T-helper 17 cell (primary cell): ENCODE measurements around the gene DGCR6. TPM values are rescaled to one million over a fixed set of nuclear protein-coding genes. Genes with fewer than 3 reads are reported as not detected.
"Not testable (repeated sequence)": the region's sequence is repeated elsewhere in the genome, so short reads cannot be mapped to it uniquely, and the experiment has no call there.

ENCODE experiments used
- ATAC-seq: fragments of 150-1000 bp; cut with Tn5 transposase; 2 replicates; pipeline ENCODE4 v1.10.0; 2021; ENCODE audit warnings: mild to moderate bottlenecking, moderate library complexity
- DNase-seq, 3 donors: peaks; one replicate each; pipeline versions ENCODE4 v3.0.0 to v3.0.0-alpha.2; 2020 to 2021
- H3K9me3 ChIP-seq: one replicate; pipeline ENCODE4 v1.7.0; 2013; ENCODE audit warnings: low read length, mild to moderate bottlenecking; ENCODE audit not compliant: control insufficient read depth, poor library complexity, severe bottlenecking
- H3K27ac Mint-ChIP-seq: one replicate; pipeline ENCODE4 v1.8.0; 2022; ENCODE audit warnings: mild to moderate bottlenecking, moderate library complexity, mixed read lengths
- H3K27me3 Mint-ChIP-seq: one replicate; pipeline ENCODE4 v1.8.0; 2022; ENCODE audit warnings: mixed read lengths
- H3K36me3 Mint-ChIP-seq: one replicate; pipeline ENCODE4 v1.8.0; 2022; ENCODE audit warnings: low read depth, mixed read lengths
- H3K4me1 Mint-ChIP-seq: one replicate; pipeline ENCODE4 v1.8.0; 2022; ENCODE audit warnings: mild to moderate bottlenecking, mixed read lengths
- H3K4me3 Mint-ChIP-seq: one replicate; pipeline ENCODE4 v1.8.0; 2022; ENCODE audit warnings: mild to moderate bottlenecking, moderate library complexity, mixed read lengths
- total RNA-seq, 4 donors: library from RNA in 2 of 4; stranded (reverse) in 2 of 4; gene quantifications; one replicate each; pipeline ENCODE4 v1.2.3 and lab custom pipeline; 2022 to 2026

Gene DGCR6
- total RNA-seq, 2 donors from 2014 or later = 6.2 to 11.3 TPM

- H3K27me3 Mint-ChIP-seq = not testable (repeated sequence)
These were observed 8.4 kb downstream of the DGCR6 start for GRCh38 chr22:18914558-18914957.

GRCh38 chr22:18915550-18915949 is 9.4 kb downstream of the DGCR6 start:
- H3K4me3 Mint-ChIP-seq, ATAC-seq, DNase-seq, H3K27ac Mint-ChIP-seq, H3K9me3 ChIP-seq, H3K4me1 Mint-ChIP-seq, H3K27me3 Mint-ChIP-seq, H3K36me3 Mint-ChIP-seq: not testable (repeated sequence)

More at GRCh38 chr22:18914558-18914957, 8.4 kb downstream of the DGCR6 start:
- not testable (repeated sequence) for H3K4me3 Mint-ChIP-seq, H3K9me3 ChIP-seq, H3K27ac Mint-ChIP-seq, ATAC-seq, H3K36me3 Mint-ChIP-seq, H3K4me1 Mint-ChIP-seq, DNase-seq

GRCh38 chr22:18917818-18918217 is 11.7 kb downstream of the DGCR6 start:
- H3K27me3 Mint-ChIP-seq, H3K36me3 Mint-ChIP-seq, H3K27ac Mint-ChIP-seq, H3K9me3 ChIP-seq, DNase-seq, H3K4me1 Mint-ChIP-seq, ATAC-seq, H3K4me3 Mint-ChIP-seq: not testable (repeated sequence)

- not testable (repeated sequence) for H3K4me3 Mint-ChIP-seq, H3K36me3 Mint-ChIP-seq
These were observed 14.3 kb downstream of the DGCR6 start for GRCh38 chr22:18920257-18920902.

GRCh38 chr22:18925368-18926064 is 19.4 kb downstream of the DGCR6 start:
- DNase-seq (no peak), ATAC-seq (no peak)
- Mint-ChIP-seq H3K27ac (no peak overlapping the region), H3K36me3 (no peaks in the 10 kb centered on the region), H3K4me3 (no peak overlapping the region), H3K4me1 (no peaks in the 10 kb centered on the region), H3K27me3 (no peaks in the 10 kb centered on the region)
- H3K9me3 ChIP-seq = no peaks in the 10 kb centered on the region

More at GRCh38 chr22:18920257-18920902, 14.3 kb downstream of the DGCR6 start:
- DNase-seq, ATAC-seq, H3K27me3 Mint-ChIP-seq, H3K27ac Mint-ChIP-seq, H3K4me1 Mint-ChIP-seq, H3K9me3 ChIP-seq: not testable (repeated sequence)

- no peak overlapping the region for H3K27ac Mint-ChIP-seq
- no peaks in the 10 kb centered on the region for H3K9me3 ChIP-seq
- ATAC-seq (no peak), DNase-seq (no peak)
- H3K4me3 Mint-ChIP-seq = no peak overlapping the region
- no peaks in the 10 kb centered on the region for H3K27me3 Mint-ChIP-seq
- no peaks in the 10 kb centered on the region for H3K4me1 Mint-ChIP-seq
- no peaks in the 10 kb centered on the region for H3K36me3 Mint-ChIP-seq
These were observed 20.9 kb downstream of the DGCR6 start for GRCh38 chr22:18927020-18927419.

GRCh38 chr22:18927573-18927972 is 21.5 kb downstream of the DGCR6 start:
- Mint-ChIP-seq H3K27me3 (no peaks in the 10 kb centered on the region), H3K36me3 (no peaks in the 10 kb centered on the region), H3K27ac (no peak overlapping the region), H3K4me1 (no peaks in the 10 kb centered on the region), H3K4me3 (no peak overlapping the region)
- DNase-seq = no peak
- ATAC-seq = no peak
- H3K9me3 ChIP-seq = no peaks in the 10 kb centered on the region

- ATAC-seq = no peak
- no peak overlapping the region for H3K4me3 Mint-ChIP-seq
- no peaks in the 10 kb centered on the region for H3K9me3 ChIP-seq
These were observed 23.3 kb downstream of the DGCR6 start for GRCh38 chr22:18929459-18929858.

GRCh38 chr22:18931905-18932652 is 26.0 kb downstream of the DGCR6 start:
- H3K4me3 Mint-ChIP-seq = no peak overlapping the region
- no peak for ATAC-seq
- no peak for DNase-seq
- no peaks in the 10 kb centered on the region for H3K4me1 Mint-ChIP-seq
- H3K9me3 ChIP-seq = no peaks in the 10 kb centered on the region
- no peaks in the 10 kb centered on the region for H3K27me3 Mint-ChIP-seq
- no peaks in the 10 kb centered on the region for H3K36me3 Mint-ChIP-seq
- no peak overlapping the region for H3K27ac Mint-ChIP-seq

More at GRCh38 chr22:18929459-18929858, 23.3 kb downstream of the DGCR6 start:
- DNase-seq = no peak
- no peaks in the 10 kb centered on the region for H3K27me3 Mint-ChIP-seq
- no peaks in the 10 kb centered on the region for H3K4me1 Mint-ChIP-seq
- no peaks in the 10 kb centered on the region for H3K36me3 Mint-ChIP-seq
- no peak overlapping the region for H3K27ac Mint-ChIP-seq

- no peak for DNase-seq
- ATAC-seq = no peak
- no peak overlapping the region for H3K4me3 Mint-ChIP-seq
- H3K9me3 ChIP-seq = no peaks in the 10 kb centered on the region
- no peak overlapping the region for H3K27ac Mint-ChIP-seq
- H3K4me1 Mint-ChIP-seq = no peaks in the 10 kb centered on the region
- no peaks in the 10 kb centered on the region for H3K36me3 Mint-ChIP-seq
- H3K27me3 Mint-ChIP-seq = no peaks in the 10 kb centered on the region
These were observed 27.8 kb downstream of the DGCR6 start for GRCh38 chr22:18933914-18934313.

- not testable (repeated sequence) for H3K4me1 Mint-ChIP-seq, H3K9me3 ChIP-seq, ATAC-seq, H3K27me3 Mint-ChIP-seq, DNase-seq, H3K27ac Mint-ChIP-seq, H3K36me3 Mint-ChIP-seq, H3K4me3 Mint-ChIP-seq
These were observed 28.6 kb downstream of the DGCR6 start for GRCh38 chr22:18934688-18935087.

GRCh38 chr22:18935889-18936529 is 29.9 kb downstream of the DGCR6 start, which contains the start of gene PRODH:
Gene PRODH, minus strand, starts transcription at chr22:18936293. Its CDS starts 6 bp downstream, at chr22:18936287.
- ATAC-seq (no peak), DNase-seq (no peak)
- Mint-ChIP-seq H3K27ac (no peak within 1 kb of the TSS), H3K4me1 (no peaks in the 10 kb centered on the region), H3K36me3 (no peaks in the 10 kb centered on the region), H3K27me3 (no peaks in the 10 kb centered on the region), H3K4me3 (no peak within 1 kb of the TSS)
- no peaks in the 10 kb centered on the region for H3K9me3 ChIP-seq

- H3K4me3 Mint-ChIP-seq, H3K27me3 Mint-ChIP-seq, H3K4me1 Mint-ChIP-seq, DNase-seq, H3K9me3 ChIP-seq, ATAC-seq, H3K27ac Mint-ChIP-seq, H3K36me3 Mint-ChIP-seq: not testable (repeated sequence)
These were observed 32.6 kb downstream of the DGCR6 start for GRCh38 chr22:18938691-18939090.
